Measurements from ENCODE around the gene EMC10.
"Not testable (repeated sequence)": the region's sequence is repeated elsewhere in the genome, so short reads cannot be mapped to it uniquely, and the experiment has no call there.

The EMC10 gene

GRCh38 chr19:50476224-50476906 lies at the start of gene EMC10, which contains the start of gene GARIN5A:
TSS of gene EMC10 (plus strand) at chr19:50476507. CDS start at chr19:50476545, 38 bp downstream.
TSS of gene GARIN5A (minus strand) at chr19:50476848. CDS start at chr19:50476388, 460 bp downstream.
- DNase-seq (ENCODE audit: low read depth): peak; percentile 83

GRCh38 chr19:50427318-50427925 lies 48.9 kb upstream of the EMC10 start:
- peak overlapping the region; percentile 29 for H3K4me3 ChIP-seq (ENCODE audit: low read depth, low read length)
- no peak for DNase-seq (ENCODE audit: low read depth)

More at GRCh38 chr19:50476224-50476906, at the start of gene EMC10, which contains the start of gene GARIN5A:
- peak within 1 kb of the TSS; percentile 93 for H3K4me3 ChIP-seq (ENCODE audit: low read depth, low read length)

- H3K4me3 ChIP-seq (ENCODE audit: low read depth, low read length): peak overlapping the region; percentile 29
- DNase-seq (ENCODE audit: low read depth): peak; percentile 44
Measured at GRCh38 chr19:50427997-50428425, 48.3 kb upstream of the EMC10 start.

- no peak for DNase-seq (ENCODE audit: low read depth)
- no peak overlapping the region for H3K4me3 ChIP-seq (ENCODE audit: low read depth, low read length)
Measured at GRCh38 chr19:50428772-50429463, 47.4 kb upstream of the EMC10 start.

- H3K4me3 ChIP-seq (ENCODE audit: low read depth, low read length): peak overlapping the region; percentile 52
- no peak for DNase-seq (ENCODE audit: low read depth)
Measured at GRCh38 chr19:50430888-50431342, 45.4 kb upstream of the EMC10 start.

GRCh38 chr19:50431343-50432220 lies 44.7 kb upstream of the EMC10 start:
- H3K4me3 ChIP-seq (ENCODE audit: low read depth, low read length): peak overlapping the region; percentile 52
- DNase-seq (ENCODE audit: low read depth): no peak

GRCh38 chr19:50432221-50433028 lies 43.9 kb upstream of the EMC10 start, which contains the start of gene MYBPC2:
TSS of gene MYBPC2 (plus strand) at chr19:50432892. CDS start at chr19:50432954, 62 bp downstream.
- no peak for DNase-seq (ENCODE audit: low read depth)
- peak within 1 kb of the TSS; percentile 52 for H3K4me3 ChIP-seq (ENCODE audit: low read depth, low read length)

GRCh38 chr19:50433201-50434180 lies 42.8 kb upstream of the EMC10 start:
- no peak overlapping the region for H3K4me3 ChIP-seq (ENCODE audit: low read depth, low read length)
- no peak for DNase-seq (ENCODE audit: low read depth)

- DNase-seq (ENCODE audit: low read depth): no peak
- no peak overlapping the region for H3K4me3 ChIP-seq (ENCODE audit: low read depth, low read length)
Measured at GRCh38 chr19:50434525-50434924, 41.8 kb upstream of the EMC10 start.

GRCh38 chr19:50435221-50435620 lies 41.1 kb upstream of the EMC10 start:
- no peak overlapping the region for H3K4me3 ChIP-seq (ENCODE audit: low read depth, low read length)
- DNase-seq (ENCODE audit: low read depth): no peak

- H3K4me3 ChIP-seq (ENCODE audit: low read depth, low read length): no peak overlapping the region
- no peak for DNase-seq (ENCODE audit: low read depth)
Measured at GRCh38 chr19:50435627-50436026, 40.7 kb upstream of the EMC10 start.

GRCh38 chr19:50437862-50438449 lies 38.4 kb upstream of the EMC10 start:
- no peak for DNase-seq (ENCODE audit: low read depth)
- no peak overlapping the region for H3K4me3 ChIP-seq (ENCODE audit: low read depth, low read length)

- DNase-seq (ENCODE audit: low read depth): not testable (repeated sequence)
Measured at GRCh38 chr19:50439130-50439529, 37.2 kb upstream of the EMC10 start.

GRCh38 chr19:50444059-50444458 lies 32.2 kb upstream of the EMC10 start:
- no peak for DNase-seq (ENCODE audit: low read depth)
- no peak overlapping the region for H3K4me3 ChIP-seq (ENCODE audit: low read depth, low read length)

More at GRCh38 chr19:50439130-50439529, 37.2 kb upstream of the EMC10 start:
- not testable (repeated sequence) for H3K4me3 ChIP-seq (ENCODE audit: low read depth, low read length)

- H3K4me3 ChIP-seq (ENCODE audit: low read depth, low read length): no peak overlapping the region
- no peak for DNase-seq (ENCODE audit: low read depth)
Measured at GRCh38 chr19:50447053-50447452, 29.3 kb upstream of the EMC10 start.

- no peak overlapping the region for H3K4me3 ChIP-seq (ENCODE audit: low read depth, low read length)
- no peak for DNase-seq (ENCODE audit: low read depth)
Measured at GRCh38 chr19:50447750-50448149, 28.6 kb upstream of the EMC10 start.

All from skeletal muscle cell (primary cell).